Kidney (tissue), 14 donors: Measurements from ENCODE around the gene NXPH4. TPM values are rescaled to one million over a fixed set of nuclear protein-coding genes. Genes with fewer than 3 reads are reported as not detected.
A peak's percentile ranks its signal among the peaks of the same experiment; 100 is the strongest.

Experiments
- DNase-seq, 5 donors: peaks; one replicate each; pipeline ENCODE4 v3.0.0-alpha.2; 2013 to 2020
- FAIRE-seq: peaks from 2 replicates; lab custom pipeline; 2012; peaks lifted over from hg19 to GRCh38; lab: Jason Lieb, UNC
- H3K27ac ChIP-seq, 2 donors: one replicate each; pipeline ENCODE4 v1.7.0; 2013; ENCODE audit warnings: low read depth in 2 of 2, low read length in 2 of 2, inconsistent platforms in 1 of 2
- H3K27me3 ChIP-seq: one replicate; pipeline ENCODE4 v1.7.1; 2013; ENCODE audit warnings: low read length, inconsistent platforms; ENCODE audit not compliant: control insufficient read depth, insufficient read depth
- H3K36me3 ChIP-seq, 3 donors: one replicate each; pipeline versions ENCODE4 v1.7.0 to v1.7.1; 2013; ENCODE audit warnings: low read length in 3 of 3, control low read depth in 1 of 3, inconsistent platforms in 1 of 3; ENCODE audit not compliant: insufficient read depth in 3 of 3, control insufficient read depth in 2 of 3
- H3K4me1 ChIP-seq, 3 donors: one replicate each; pipeline versions ENCODE4 v1.7.0 to v1.7.1; 2013; ENCODE audit warnings: low read length in 3 of 3, inconsistent platforms in 1 of 3, low read depth in 1 of 3; ENCODE audit not compliant: control insufficient read depth in 2 of 3, insufficient read depth in 2 of 3
- H3K4me3 ChIP-seq, 3 donors: one replicate each; pipeline versions ENCODE4 v1.7.0 to v1.8.1; 2013; ENCODE audit warnings: low read length in 3 of 3, control low read depth in 1 of 3, inconsistent platforms in 1 of 3
- H3K9ac ChIP-seq, 3 donors: one replicate each; pipeline versions ENCODE4 v1.7.0 to v1.7.1; 2013; ENCODE audit warnings: low read length in 3 of 3, control low read depth in 1 of 3, inconsistent platforms in 1 of 3
- H3K9me3 ChIP-seq, 3 donors: one replicate each; pipeline versions ENCODE4 v1.7.0 to v1.7.1; 2013; ENCODE audit warnings: low read length in 3 of 3, control low read depth in 1 of 3, inconsistent platforms in 1 of 3; ENCODE audit not compliant: control insufficient read depth in 2 of 3, insufficient read depth in 1 of 3
- CTCF ChIP-seq: IDR thresholded peaks from 3 replicates; pipeline ENCODE4 v1.5.1; 2012; ENCODE audit warnings: mild to moderate bottlenecking, moderate library complexity, borderline replicate concordance; ENCODE audit not compliant: insufficient read depth; ENCODE audit errors: extremely low read depth
- intact Hi-C: fragments of 100-400 bp; cut with DNase I; formaldehyde crosslinking; loops from one replicate; pipeline ENCODE4 v1.11.1; 2022
- polyA plus RNA-seq: library from polyadenylated mRNA; stranded (reverse); fragments of 350-450 nt; fragmentation: Illumina TruSeq; extraction: RNeasy Lipid Tissue Mini Kit (QIAGEN cat#74804); gene quantifications from one replicate; pipeline ENCODE4 v1.2.3, GENCODE V29; 2014; ENCODE audit warnings: low read depth, low replicate concordance; ENCODE audit not compliant: insufficient read depth
- total RNA-seq: library from RNA; stranded (reverse); fragmentation: NEBNext Ultra II Directional; extraction: Animal tissue kit (Norgen Biotek cat#: 25700); gene quantifications from one replicate; pipeline ENCODE4 v1.2.1, GENCODE V29; 2021
- donor health status: control.
- donor health status: control.
- donor health status: control.
- donor health status: control.
- donor health status: control.
- donor health status: DM: yes; HTN: yes; CAD: no.
- donor health status: Normal renal cell carcinoma (clear cell type).

The NXPH4 gene
- total and polyA plus RNA-seq, 2 donors from 2014 or later = 0.16 to 0.71 TPM

GRCh38 chr12:57212701-57213057 is 3.9 kb upstream of the NXPH4 start:
- no peak overlapping the region for H3K27ac ChIP-seq

GRCh38 chr12:57213058-57213715 is 3.4 kb upstream of the NXPH4 start:
- H3K9me3 ChIP-seq = no peaks in the 10 kb centered on the region
- peak; percentile 98 for TF ChIP-seq CTCF
- no peak overlapping the region for H3K4me3 ChIP-seq
- H3K36me3 ChIP-seq = peaks cover 0 to 2% (median 0%) of the 10 kb centered on the region in 3 donors
- H3K27me3 ChIP-seq = peaks cover 25% of the 10 kb centered on the region
- peaks cover 0 to 12% (median 8%) of the 10 kb centered on the region in 3 donors for H3K4me1 ChIP-seq
- DNase-seq = peak; percentile 92 to 95 (median 94)
- H3K9ac ChIP-seq = no peak overlapping the region
- H3K27ac ChIP-seq = no peak overlapping the region
- FAIRE-seq = peak; percentile 60
- intact Hi-C loops = no loop called here

More at GRCh38 chr12:57212701-57213057, 3.9 kb upstream of the NXPH4 start:
- H3K4me3 ChIP-seq = no peak overlapping the region
- H3K9me3 ChIP-seq = no peaks in the 10 kb centered on the region
- peaks cover 24% of the 10 kb centered on the region for H3K27me3 ChIP-seq
- DNase-seq (peak in 1 of 5 donors; percentile 46), FAIRE-seq (no peak)
- no peak for TF ChIP-seq CTCF
- intact Hi-C loops = no loop called here
- H3K36me3 ChIP-seq = peaks cover 0 to 2% (median 0%) of the 10 kb centered on the region in 3 donors
- no peak overlapping the region for H3K9ac ChIP-seq
- H3K4me1 ChIP-seq = peaks cover 0 to 12% (median 8%) of the 10 kb centered on the region in 3 donors

- DNase-seq = peak in 2 of 5 donors; percentile 38 to 50
- H3K9ac ChIP-seq = no peak overlapping the region
- FAIRE-seq = no peak
- intact Hi-C loops = no loop called here
- no peak for TF ChIP-seq CTCF
- H3K4me3 ChIP-seq = no peak overlapping the region
- H3K9me3 ChIP-seq = no peaks in the 10 kb centered on the region
- H3K27ac ChIP-seq = no peak overlapping the region
- H3K4me1 ChIP-seq = peaks cover 0 to 12% (median 8%) of the 10 kb centered on the region in 3 donors
- H3K27me3 ChIP-seq = peaks cover 30% of the 10 kb centered on the region
- peaks cover 0 to 2% (median 0%) of the 10 kb centered on the region in 3 donors for H3K36me3 ChIP-seq
Measured at GRCh38 chr12:57213763-57214397, 2.7 kb upstream of the NXPH4 start.
